ENCODE results near the gene MYH9. TPM values are rescaled to one million over a fixed set of nuclear protein-coding genes. Genes with fewer than 3 reads are reported as not detected.
"Not testable (repeated sequence)": the region's sequence is repeated elsewhere in the genome, so short reads cannot be mapped to it uniquely, and the experiment has no call there.

The MYH9 gene
- total and polyA plus RNA-seq, 10 donors = 59.8 to 1,376 (median 711) TPM

GRCh38 chr22:36395915-36396314, 8.1 kb upstream of the MYH9 start:
- intact Hi-C loops (cut with DNase I; ENCODE audit: low total_unique reads) = no loop called here
- Histone ChIP-seq H3K36me3 (no peaks in the 10 kb centered on the region), H3K27me3 (replicated peaks in 1 of 7) (no peaks in the 10 kb centered on the region), H3K9me3 (no peaks in the 10 kb centered on the region), H3K4me3 (no peak overlapping the region), H3K27ac (no peak overlapping the region), H3K4me1 (peaks cover 0 to 84% (median 29%) of the 10 kb centered on the region in 6 donors)
- TF ChIP-seq POLR2AphosphoS5 (IDR thresholded peaks at IDR 0.05) = no peak
- TF ChIP-seq POLR2A (IDR thresholded peaks at IDR 0.05) = no peak
- TF ChIP-seq CTCF (IDR thresholded peaks at IDR 0.05 in 8 of 11, conservative IDR thresholded peaks at IDR 0.05 in 3 of 11) = no peak
- no peak for DNase-seq
- 69 to 85% (median 81%) methylated on average over 2 of the region's 2 CpGs for WGBS, 5 donors

- DNase-seq = no peak
- Histone ChIP-seq H3K9me3 (no peaks in the 10 kb centered on the region), H3K27me3 (replicated peaks in 1 of 7) (no peaks in the 10 kb centered on the region), H3K36me3 (no peaks in the 10 kb centered on the region), H3K27ac (peak overlapping the region in 1 of 8 donors; percentile 66), H3K4me3 (no peak overlapping the region), H3K4me1 (peaks cover 0 to 84% (median 35%) of the 10 kb centered on the region in 6 donors)
- intact Hi-C loops (cut with DNase I; ENCODE audit: low total_unique reads) = no loop called here
- TF ChIP-seq CTCF (IDR thresholded peaks at IDR 0.05 in 8 of 11, conservative IDR thresholded peaks at IDR 0.05 in 3 of 11) (no peak), POLR2A (IDR thresholded peaks at IDR 0.05) (no peak), POLR2AphosphoS5 (IDR thresholded peaks at IDR 0.05) (no peak)
- 78 to 94% (median 84%) methylated on average over 12 of the region's 12 CpGs for WGBS, 5 donors
Measured at GRCh38 chr22:36395055-36395849, 7.5 kb upstream of the MYH9 start.

- H3K27ac ChIP-seq = peak overlapping the region in 4 of 8 donors; percentile 4 to 71 (median 52)
- no peak for DNase-seq
- no peaks in the 10 kb centered on the region for H3K27me3 ChIP-seq (replicated peaks in 1 of 7)
- TF ChIP-seq CTCF (IDR thresholded peaks at IDR 0.05 in 8 of 11, conservative IDR thresholded peaks at IDR 0.05 in 3 of 11) = no peak
- TF ChIP-seq POLR2AphosphoS5 (IDR thresholded peaks at IDR 0.05) = no peak
- no peak for TF ChIP-seq POLR2A (IDR thresholded peaks at IDR 0.05)
- no peak overlapping the region for H3K4me3 ChIP-seq
- intact Hi-C loops (cut with DNase I; ENCODE audit: low total_unique reads) = no loop called here
- no peaks in the 10 kb centered on the region for H3K9me3 ChIP-seq
- peaks cover 8 to 65% (median 29%) of the 10 kb centered on the region in 6 donors for H3K4me1 ChIP-seq
- WGBS, 5 donors = 86 to 99% (median 96%) methylated on average over 3 of the region's 3 CpGs
- H3K36me3 ChIP-seq = no peaks in the 10 kb centered on the region
Measured at GRCh38 chr22:36391638-36392037, 3.9 kb upstream of the MYH9 start.

GRCh38 chr22:36389122-36389521, 1.4 kb upstream of the MYH9 start:
- not testable (repeated sequence) for DNase-seq; H3K4me3 ChIP-seq; H3K27me3 ChIP-seq (replicated peaks in 1 of 7); H3K9me3 ChIP-seq; H3K36me3 ChIP-seq
- 83 to 92% (median 91%) methylated on average over 14 of the region's 14 CpGs for WGBS, 5 donors
- Histone ChIP-seq H3K4me1 (peaks cover 18 to 65% (median 49%) of the 10 kb centered on the region in 6 donors), H3K27ac (peak overlapping the region in 3 of 8 donors; percentile 98 to 100 (median 100))
- intact Hi-C loops (cut with DNase I; ENCODE audit: low total_unique reads) = loop anchor here (5.0 to 10.0 kb wide), 2 partner anchors 54 to 63 kb away; no protein-coding TSS in a partner anchor

Data from spleen (tissue), 11 donors.